ENCODE results near the gene CACNB2. TPM values are rescaled to one million over a fixed set of nuclear protein-coding genes. Genes with fewer than 3 reads are reported as not detected.

Gene CACNB2
- total and polyA plus RNA-seq, 10 of the 15 experiments (the other 5 are each of a cell fraction or from before 2014, with no cell fraction given): 0.62 to 8.1 (median 1.2) TPM

- ChIA-PET CTCF (interaction anchor here (1.4 kb wide), 1 partner anchor 10 kb away, joined by 3 read pairs; no protein-coding TSS in a partner anchor), RAD21 (ENCODE audit: unreplicated experiment) (no interaction called here), SMC1A (ENCODE audit: uncharacterized antibody, unreplicated experiment) (no interaction called here), POLR2A (no interaction called here)
- Histone ChIP-seq H3K36me3 (ENCODE audit: control insufficient read depth in 2 of 2, insufficient read depth in 2 of 2, low read length in 1 of 2) (no peaks in the 10 kb centered on the region; a peak in 1 of 4 replicates), H3K9me3 (replicated peaks; ENCODE audit: control insufficient read depth, insufficient read depth, low read length) (peaks cover 4% of the 10 kb centered on the region), H3K79me2 (ENCODE audit: control insufficient read depth, insufficient read depth, low read length) (no peaks in the 10 kb centered on the region), H3K9ac (ENCODE audit: control insufficient read depth, insufficient read depth, low read length) (no peak overlapping the region), H3K4me2 (ENCODE audit: control insufficient read depth, insufficient read depth) (no peak overlapping the region), H2AFZ (ENCODE audit: control insufficient read depth, low read depth, low read length) (no peak overlapping the region), H3K4me3 (no peak overlapping the region), H4K20me1 (ENCODE audit: control insufficient read depth, insufficient read depth) (no peaks in the 10 kb centered on the region), H3K27ac (ENCODE audit: control insufficient read depth, insufficient read depth) (no peak overlapping the region), H3K4me1 (ENCODE audit: control insufficient read depth, insufficient read depth, low read length) (no peaks in the 10 kb centered on the region), H3K27me3 (replicated peaks in 1 of 2; ENCODE audit: control insufficient read depth in 2 of 2, insufficient read depth in 2 of 2, low read length in 1 of 2) (no peaks in the 10 kb centered on the region)
- no TSS peak for BruUV-seq (replicated peaks)
- intact Hi-C loops (cut with micrococcal nuclease; ENCODE audit: unreplicated experiment) (no loop called here), in situ Hi-C loops (cut with MboI) (no loop called here)
- 98% methylated on average over 6 of the region's 6 CpGs for WGBS (ENCODE audit: insufficient coverage, insufficient replicate concordance, low lambda C conversion rate, missing lambda C conversion rate)
- FAIRE-seq (no peak), ATAC-seq (no peak), DNase-seq (ENCODE audit: low read depth, low spot score) (no peak)
- TF ChIP-seq RCOR1 (conservative IDR thresholded peaks at IDR 0.05; ENCODE audit: low read depth, low read length) (no peak), PBX3 (IDR thresholded peaks at IDR 0.05; ENCODE audit: insufficient replicate concordance, low read depth, low read length) (no peak), ZBTB4 (CRISPR knock-in tag; IDR thresholded peaks at IDR 0.05) (no peak)
Observed at GRCh38 chr10:18576586-18576985, 436.4 kb downstream of the CACNB2 start.

All from GM12878 (cell line).